ENCODE measurements around the gene ATP2B2. TPM values are rescaled to one million over a fixed set of nuclear protein-coding genes. Genes with fewer than 3 reads are reported as not detected.

The ATP2B2 gene
- total RNA-seq, 1 experiment from 2014 or later = not detected

DNA sequence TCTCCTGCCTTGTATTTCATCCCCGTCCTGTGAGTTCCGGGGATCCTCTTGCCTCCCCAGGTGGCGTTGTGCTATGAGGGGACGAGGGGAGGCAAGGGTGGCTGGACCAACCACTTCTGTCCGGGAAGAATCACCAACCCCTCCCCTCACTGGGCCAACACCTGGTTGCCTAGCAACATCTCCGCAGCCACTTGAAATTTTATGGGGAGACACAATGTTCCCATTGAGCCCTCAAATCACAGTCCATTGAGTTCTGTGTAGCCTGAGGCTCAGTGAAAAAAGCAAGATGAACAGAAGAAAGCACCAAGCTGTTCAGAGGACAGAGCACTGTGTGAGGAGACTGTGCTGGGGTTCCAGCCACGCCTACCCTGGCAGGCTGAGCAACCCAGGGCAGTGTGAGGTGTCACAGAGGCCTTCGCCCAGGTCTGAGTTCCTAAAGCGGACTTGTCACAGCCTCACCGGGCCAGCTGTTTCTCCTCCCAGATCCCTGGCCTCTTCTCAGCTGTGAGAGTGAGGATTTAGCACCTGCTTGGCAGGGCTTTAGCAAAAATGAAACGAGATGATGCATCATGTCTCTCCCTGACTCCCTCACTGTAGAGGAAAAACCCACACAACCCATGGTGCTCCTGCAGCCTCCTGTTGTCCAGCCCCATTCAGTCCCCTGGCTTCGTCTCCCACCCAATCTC, 76.8 kb downstream of the ATP2B2 start:
- DNase-seq = peak in 1 of 2 experiments; percentile 17
- H3K4me3 ChIP-seq (ENCODE audit: low read depth, low read length) = no peak overlapping the region
- BruUV-seq (replicated peaks) = no TSS peak
- H3K4me1 ChIP-seq = no peaks in the 10 kb centered on the region
- Mint-ChIP-seq H3K36me3 (ENCODE audit: insufficient read depth, unreplicated experiment) (no peaks in the 10 kb centered on the region), H3K4me1 (ENCODE audit: low read depth, unreplicated experiment) (no peaks in the 10 kb centered on the region), H3K27me3 (ENCODE audit: insufficient read depth, unreplicated experiment) (peaks cover 28% of the 10 kb centered on the region), H3K4me3 (ENCODE audit: unreplicated experiment) (no peak overlapping the region), H3K9me3 (ENCODE audit: unreplicated experiment) (no peaks in the 10 kb centered on the region), H3K27ac (ENCODE audit: unreplicated experiment) (no peak overlapping the region)
- H3K27me3 ChIP-seq (replicated peaks; ENCODE audit: control insufficient read depth, insufficient read depth, low read length) = no peaks in the 10 kb centered on the region; the same call in 1 of the 2 replicates
- intact Hi-C loops (cut with micrococcal nuclease; ENCODE audit: unreplicated experiment) = no loop called here
- ChIA-PET POLR2A (no interaction called here), CTCF (no interaction called here)
- no peaks in the 10 kb centered on the region for H3K36me3 ChIP-seq (ENCODE audit: control insufficient read depth, insufficient read depth, low read length)
- TF ChIP-seq, protein P1, sequence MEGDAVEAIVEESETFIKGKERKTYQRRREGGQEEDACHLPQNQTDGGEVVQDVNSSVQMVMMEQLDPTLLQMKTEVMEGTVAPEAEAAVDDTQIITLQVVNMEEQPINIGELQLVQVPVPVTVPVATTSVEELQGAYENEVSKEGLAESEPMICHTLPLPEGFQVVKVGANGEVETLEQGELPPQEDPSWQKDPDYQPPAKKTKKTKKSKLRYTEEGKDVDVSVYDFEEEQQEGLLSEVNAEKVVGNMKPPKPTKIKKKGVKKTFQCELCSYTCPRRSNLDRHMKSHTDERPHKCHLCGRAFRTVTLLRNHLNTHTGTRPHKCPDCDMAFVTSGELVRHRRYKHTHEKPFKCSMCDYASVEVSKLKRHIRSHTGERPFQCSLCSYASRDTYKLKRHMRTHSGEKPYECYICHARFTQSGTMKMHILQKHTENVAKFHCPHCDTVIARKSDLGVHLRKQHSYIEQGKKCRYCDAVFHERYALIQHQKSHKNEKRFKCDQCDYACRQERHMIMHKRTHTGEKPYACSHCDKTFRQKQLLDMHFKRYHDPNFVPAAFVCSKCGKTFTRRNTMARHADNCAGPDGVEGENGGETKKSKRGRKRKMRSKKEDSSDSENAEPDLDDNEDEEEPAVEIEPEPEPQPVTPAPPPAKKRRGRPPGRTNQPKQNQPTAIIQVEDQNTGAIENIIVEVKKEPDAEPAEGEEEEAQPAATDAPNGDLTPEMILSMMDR (IDR thresholded peaks at IDR 0.05; ENCODE audit: insufficient read depth in 1 of 2, low read depth in 1 of 2, low read length in 1 of 2, severe bottlenecking in 1 of 2, unreplicated experiment in 1 of 2) = no peak
- no peaks in the 10 kb centered on the region for H3K9me3 ChIP-seq

DNA sequence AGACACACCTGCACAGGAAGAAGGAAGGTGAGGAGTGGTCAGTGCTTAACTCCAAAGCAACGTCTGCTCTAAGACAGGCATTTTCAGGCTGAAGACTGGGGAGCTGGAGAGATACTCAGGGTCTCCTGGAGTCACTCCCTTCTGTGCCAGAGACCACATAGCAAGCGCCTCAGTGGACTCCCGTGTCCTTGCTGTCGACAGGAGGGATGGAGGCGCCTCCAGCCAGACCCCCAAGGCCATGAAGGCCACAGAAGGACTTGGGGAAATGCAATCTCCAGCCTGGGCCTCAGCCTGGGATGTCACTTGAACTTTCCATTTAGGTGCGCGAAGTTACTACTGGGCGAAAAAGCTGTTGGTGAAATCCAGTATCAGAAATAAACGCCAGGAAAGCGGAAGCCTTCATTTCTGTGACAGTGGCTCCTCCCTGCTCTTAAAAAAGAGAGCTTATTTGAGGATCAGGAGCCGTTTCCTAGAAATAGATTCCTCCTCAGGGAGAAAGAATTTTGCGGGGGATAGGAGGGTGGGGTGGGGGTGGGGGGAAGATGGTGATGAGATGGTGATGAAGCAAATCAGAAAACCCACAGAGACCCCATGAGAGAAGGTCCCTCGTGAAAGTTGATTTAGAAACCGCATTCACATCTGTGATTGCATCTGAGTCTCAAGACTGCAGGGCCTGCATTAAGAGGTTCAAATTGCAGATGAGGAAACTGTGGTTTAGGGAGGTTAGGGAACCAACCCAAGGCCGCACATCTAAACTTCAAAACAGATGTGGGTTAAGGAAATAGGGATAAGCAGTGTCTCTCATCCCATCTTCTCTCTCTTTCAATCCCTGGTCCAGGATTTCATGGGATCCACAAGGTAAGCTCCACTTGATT, 78.8 kb downstream of the ATP2B2 start:
- Mint-ChIP-seq H3K27me3 (ENCODE audit: insufficient read depth, unreplicated experiment) (peaks cover 23% of the 10 kb centered on the region), H3K9me3 (ENCODE audit: unreplicated experiment) (no peaks in the 10 kb centered on the region), H3K36me3 (ENCODE audit: insufficient read depth, unreplicated experiment) (no peaks in the 10 kb centered on the region), H3K4me1 (ENCODE audit: low read depth, unreplicated experiment) (no peaks in the 10 kb centered on the region), H3K27ac (ENCODE audit: unreplicated experiment) (no peak overlapping the region), H3K4me3 (ENCODE audit: unreplicated experiment) (no peak overlapping the region)
- CTCF ChIA-PET = no interaction called here
- BruUV-seq (replicated peaks) = no TSS peak
- no peaks in the 10 kb centered on the region for H3K9me3 ChIP-seq
- no peak overlapping the region for H3K4me3 ChIP-seq (ENCODE audit: low read depth, low read length)
- H3K27me3 ChIP-seq (replicated peaks; ENCODE audit: control insufficient read depth, insufficient read depth, low read length) = no peaks in the 10 kb centered on the region; the same call in 1 of the 2 replicates
- H3K36me3 ChIP-seq (ENCODE audit: control insufficient read depth, insufficient read depth, low read length) = no peaks in the 10 kb centered on the region
- TF ChIP-seq, protein P1 (IDR thresholded peaks at IDR 0.05; ENCODE audit: insufficient read depth in 1 of 2, low read depth in 1 of 2, low read length in 1 of 2, severe bottlenecking in 1 of 2, unreplicated experiment in 1 of 2) = no peak
- DNase-seq = peak in 1 of 2 experiments; percentile 16
- intact Hi-C loops (cut with micrococcal nuclease; ENCODE audit: unreplicated experiment) = no loop called here
- POLR2A ChIA-PET = no interaction called here
- no peaks in the 10 kb centered on the region for H3K4me1 ChIP-seq

DNA sequence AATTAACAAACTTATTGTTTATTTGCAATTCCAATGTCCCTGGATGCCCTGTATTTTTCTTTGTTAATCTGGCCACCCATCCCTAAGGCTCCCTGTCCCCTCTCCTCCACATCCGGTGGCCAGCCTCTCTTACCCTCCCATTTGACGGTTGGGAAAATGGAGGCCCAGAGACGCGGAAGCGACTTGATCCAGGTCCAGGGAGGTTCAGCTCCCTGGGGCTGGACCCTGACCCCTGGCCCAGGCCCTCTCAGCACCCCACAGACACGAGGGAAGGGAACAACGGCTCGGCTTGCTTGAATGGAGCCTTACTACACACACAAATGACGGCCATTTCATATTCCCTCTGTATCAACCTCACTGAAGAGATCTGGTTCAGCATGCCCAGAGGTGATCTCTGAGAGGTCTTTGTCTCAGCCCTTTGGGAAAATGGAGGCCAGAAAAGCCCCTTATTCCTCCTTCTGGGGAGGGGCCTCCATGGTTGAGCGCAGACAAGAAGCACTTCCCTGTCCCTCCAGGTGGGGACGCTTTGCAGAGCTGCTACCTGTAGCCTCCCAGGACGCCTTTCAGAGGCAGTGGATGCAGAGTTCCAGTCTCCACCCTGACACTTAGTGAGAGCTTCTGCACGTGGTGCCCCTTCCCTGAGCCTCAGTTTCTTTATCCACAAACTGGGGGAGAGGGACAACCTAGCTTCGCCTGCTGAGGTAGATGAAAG, 82.1 kb downstream of the ATP2B2 start:
- H3K4me3 Mint-ChIP-seq (ENCODE audit: unreplicated experiment) = no peak overlapping the region
- Histone ChIP-seq H3K4me3 (ENCODE audit: low read depth, low read length) (no peak overlapping the region), H3K4me1 (no peaks in the 10 kb centered on the region), H3K27me3 (replicated peaks; ENCODE audit: control insufficient read depth, insufficient read depth, low read length) (no peaks in the 10 kb centered on the region; the same call in 1 of the 2 replicates), H3K36me3 (ENCODE audit: control insufficient read depth, insufficient read depth, low read length) (no peaks in the 10 kb centered on the region), H3K9me3 (no peaks in the 10 kb centered on the region)
- peaks cover 18% of the 10 kb centered on the region for H3K27me3 Mint-ChIP-seq (ENCODE audit: insufficient read depth, unreplicated experiment)
- H3K9me3 Mint-ChIP-seq (ENCODE audit: unreplicated experiment) = no peaks in the 10 kb centered on the region
- intact Hi-C loops (cut with micrococcal nuclease; ENCODE audit: unreplicated experiment) = no loop called here
- BruUV-seq (replicated peaks) = no TSS peak
- POLR2A ChIA-PET = no interaction called here
- H3K36me3 Mint-ChIP-seq (ENCODE audit: insufficient read depth, unreplicated experiment) = no peaks in the 10 kb centered on the region
- DNase-seq = no peak
- no peaks in the 10 kb centered on the region for H3K4me1 Mint-ChIP-seq (ENCODE audit: low read depth, unreplicated experiment)
- CTCF ChIA-PET = no interaction called here
- TF ChIP-seq, protein P1 (IDR thresholded peaks at IDR 0.05; ENCODE audit: insufficient read depth in 1 of 2, low read depth in 1 of 2, low read length in 1 of 2, severe bottlenecking in 1 of 2, unreplicated experiment in 1 of 2) = no peak
- no peak overlapping the region for H3K27ac Mint-ChIP-seq (ENCODE audit: unreplicated experiment)
